ENCODE data around the gene TMOD3. TPM values are rescaled to one million over a fixed set of nuclear protein-coding genes. Genes with fewer than 3 reads are reported as not detected.
A peak's percentile ranks its signal among the peaks of the same experiment; 100 is the strongest.

Gene TMOD3
- total RNA-seq, 2 experiments from 2014 or later = 45.9 to 52.8 TPM

DNA sequence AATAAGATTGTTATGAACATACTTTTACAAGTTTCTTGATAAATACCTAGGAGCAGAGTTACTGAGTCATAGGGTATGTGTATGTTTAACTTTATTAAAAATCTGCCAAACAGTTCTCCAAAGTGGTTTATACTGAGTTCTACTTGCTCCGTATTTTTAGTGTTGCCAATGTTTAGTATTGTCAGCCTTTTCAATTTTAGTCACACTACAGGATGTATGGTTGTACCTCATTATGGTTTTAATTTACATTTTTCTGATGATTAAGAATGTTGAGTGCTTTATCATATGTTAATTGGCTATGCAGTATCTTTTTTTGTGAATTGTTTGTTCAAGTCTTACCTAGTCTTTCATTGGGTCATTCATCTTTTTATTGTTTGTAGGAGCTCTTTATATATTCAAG lies 4.3 kb downstream of the TMOD3 start:
- no peak overlapping the region for H3K4me3 Mint-ChIP-seq

DNA sequence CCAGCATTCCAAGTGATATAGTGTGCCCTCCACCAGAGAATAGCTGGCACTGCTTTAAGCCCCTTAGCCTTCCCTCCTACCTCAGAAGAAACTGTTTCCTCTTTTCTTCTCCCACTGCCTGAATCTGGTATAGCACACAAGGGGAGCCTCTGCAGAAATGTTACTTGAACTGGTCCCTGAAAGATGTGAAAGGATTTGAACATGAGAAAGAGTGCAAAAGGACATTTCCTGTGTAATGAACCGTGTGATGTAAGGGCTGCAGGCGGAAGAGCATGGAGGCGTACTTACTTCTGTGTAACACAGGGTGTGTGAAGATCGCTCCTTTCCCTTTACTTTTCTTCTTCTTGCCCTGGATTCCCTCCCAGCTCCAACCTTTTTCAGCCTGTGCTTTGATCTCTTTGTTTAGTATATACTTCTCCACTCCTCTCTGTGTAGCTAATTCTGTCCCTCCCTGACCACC lies 8.4 kb downstream of the TMOD3 start:
- DNase-seq = peak; percentile 38
- intact Hi-C loops (cut with micrococcal nuclease) = loop anchor here (1.0 kb wide), 2 partner anchors 8 kb away; no protein-coding TSS in a partner anchor

More for the DNA sequence above, 4.3 kb downstream of the TMOD3 start:
- CTCF ChIA-PET = no interaction called here
- H3K9me3 Mint-ChIP-seq = no peaks in the 10 kb centered on the region
- intact Hi-C loops (cut with micrococcal nuclease) = loop anchor here (5.0 kb wide), 3 partner anchors 74 to 174 kb away; partner anchors contain the start of gene LYSMD2
- DNase-seq = no peak
- peak overlapping the region; percentile 30 for H3K27ac Mint-ChIP-seq
- H3K36me3 Mint-ChIP-seq (ENCODE audit: low read depth) = peaks cover 1% of the 10 kb centered on the region
- peaks cover 72% of the 10 kb centered on the region for H3K4me1 Mint-ChIP-seq (ENCODE audit: low read depth)
- H3K27me3 Mint-ChIP-seq (ENCODE audit: low read depth) = no peaks in the 10 kb centered on the region

DNA sequence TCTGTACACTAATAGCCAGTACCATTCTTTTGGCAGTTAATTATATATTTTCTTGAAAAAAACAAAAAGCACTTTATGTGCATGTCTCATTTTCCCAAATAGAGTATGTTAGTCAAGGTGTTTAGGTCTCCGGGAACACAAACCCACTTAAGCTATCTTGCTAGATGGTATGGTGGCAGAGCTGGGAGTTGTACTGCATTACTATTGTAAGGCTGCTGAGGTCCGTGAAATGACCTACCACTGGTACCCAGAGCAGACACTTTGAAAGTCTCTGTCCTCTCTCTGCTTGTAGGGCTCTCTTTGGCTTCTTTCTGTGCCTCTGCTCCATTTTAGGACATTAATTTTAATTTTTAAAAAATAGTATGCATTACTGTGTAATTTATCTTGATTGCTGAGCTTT lies 8.8 kb downstream of the TMOD3 start:
- Mint-ChIP-seq H3K4me3 (peak overlapping the region; percentile 70), H3K27me3 (ENCODE audit: low read depth) (no peaks in the 10 kb centered on the region), H3K36me3 (ENCODE audit: low read depth) (peaks cover 1% of the 10 kb centered on the region), H3K27ac (no peak overlapping the region), H3K9me3 (no peaks in the 10 kb centered on the region), H3K4me1 (ENCODE audit: low read depth) (peaks cover 77% of the 10 kb centered on the region)
- intact Hi-C loops (cut with micrococcal nuclease) = loop anchor here (1.0 kb wide), 2 partner anchors 8 kb away; no protein-coding TSS in a partner anchor
- CTCF ChIA-PET = interaction anchor here (1.0 to 1.5 kb wide), 2 partner anchors 10 to 50 kb away, joined by 3 to 4 read pairs; no protein-coding TSS in a partner anchor
- DNase-seq = no peak

More for the DNA sequence above, 8.4 kb downstream of the TMOD3 start:
- Mint-ChIP-seq H3K36me3 (ENCODE audit: low read depth) (peaks cover 1% of the 10 kb centered on the region), H3K4me1 (ENCODE audit: low read depth) (peaks cover 76% of the 10 kb centered on the region), H3K4me3 (peak overlapping the region; percentile 70), H3K9me3 (no peaks in the 10 kb centered on the region), H3K27ac (no peak overlapping the region), H3K27me3 (ENCODE audit: low read depth) (no peaks in the 10 kb centered on the region)
- CTCF ChIA-PET = interaction anchor here (1.0 to 1.5 kb wide), 2 partner anchors 10 to 51 kb away, joined by 3 to 4 read pairs; no protein-coding TSS in a partner anchor

DNA sequence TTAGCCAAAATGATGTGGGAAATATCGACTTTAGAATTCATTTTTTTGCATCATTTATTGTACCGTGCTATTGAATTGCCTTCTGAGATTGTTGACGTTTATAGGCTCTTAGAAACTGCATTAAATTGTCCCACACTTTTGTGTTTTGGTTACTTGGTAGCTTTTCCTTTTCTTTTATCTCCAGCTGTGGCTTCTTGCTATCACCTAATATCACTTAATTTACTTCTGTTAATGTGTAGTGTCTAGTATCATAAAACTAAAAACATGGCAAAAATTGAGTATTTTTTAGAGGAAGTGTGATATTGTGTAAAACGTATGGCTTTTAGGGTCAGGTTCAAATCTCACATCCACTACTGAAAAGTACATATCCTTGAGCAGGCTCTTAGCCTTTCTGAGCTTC lies 11.2 kb downstream of the TMOD3 start:
- CTCF ChIA-PET = no interaction called here
- H3K9me3 Mint-ChIP-seq = no peaks in the 10 kb centered on the region
- no peak overlapping the region for H3K4me3 Mint-ChIP-seq
- no peak overlapping the region for H3K27ac Mint-ChIP-seq
- intact Hi-C loops (cut with micrococcal nuclease) = no loop called here
- H3K36me3 Mint-ChIP-seq (ENCODE audit: low read depth) = no peaks in the 10 kb centered on the region
- no peak for DNase-seq
- H3K27me3 Mint-ChIP-seq (ENCODE audit: low read depth) = no peaks in the 10 kb centered on the region
- peaks cover 74% of the 10 kb centered on the region for H3K4me1 Mint-ChIP-seq (ENCODE audit: low read depth)

DNA sequence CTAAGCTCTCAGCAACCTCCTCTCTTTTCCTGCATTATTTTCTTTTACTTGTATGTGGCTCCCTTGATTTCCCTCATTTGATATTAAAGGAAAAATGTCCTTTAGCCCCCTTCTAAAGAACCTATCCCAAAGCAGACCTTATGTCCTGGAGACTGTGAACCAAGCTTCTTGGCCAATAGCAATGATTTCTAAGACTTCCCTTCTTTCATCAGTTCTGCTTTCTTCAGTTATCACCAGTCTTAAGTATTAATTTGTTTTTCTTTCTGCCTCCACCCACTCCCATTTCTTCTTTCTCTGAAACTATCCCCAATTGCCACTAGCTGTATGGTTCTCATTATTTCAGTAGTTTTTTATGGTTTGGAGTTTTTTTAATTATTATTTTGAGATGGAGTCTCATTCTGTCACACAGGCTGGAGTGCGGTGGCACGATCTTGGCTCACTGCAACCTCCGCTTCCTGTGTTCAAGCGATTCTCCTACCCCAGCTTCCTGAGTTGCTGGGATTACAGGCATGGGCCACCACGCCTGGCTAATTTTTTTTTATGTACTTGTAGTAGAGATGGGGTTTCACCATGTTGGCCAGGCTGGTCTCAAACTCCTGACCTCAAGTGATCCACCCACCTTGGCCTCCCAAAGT lies 12.1 kb downstream of the TMOD3 start:
- H3K4me3 Mint-ChIP-seq = peak overlapping the region; percentile 8
- no peak for DNase-seq

DNA sequence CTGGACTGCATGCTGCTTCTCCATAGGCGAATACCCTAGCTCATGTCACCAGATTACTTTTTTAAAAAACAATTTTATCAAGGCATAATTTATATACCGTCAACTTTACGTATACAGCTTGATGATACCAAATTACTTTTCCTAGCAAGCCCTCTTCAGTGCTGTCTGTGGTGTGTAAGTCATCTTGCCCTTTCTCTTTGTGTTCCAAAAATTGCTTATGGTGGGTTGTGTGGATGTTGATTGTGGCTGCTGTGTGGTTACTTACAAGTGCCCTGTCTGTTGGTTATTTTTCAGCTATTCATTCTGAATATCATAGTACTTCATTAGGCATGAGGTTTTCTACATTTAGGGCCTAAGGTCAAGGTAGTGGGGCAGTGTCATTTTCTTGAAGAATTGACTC lies 12.8 kb downstream of the TMOD3 start:
- Mint-ChIP-seq H3K27ac (no peak overlapping the region), H3K27me3 (ENCODE audit: low read depth) (no peaks in the 10 kb centered on the region), H3K9me3 (no peaks in the 10 kb centered on the region), H3K4me1 (ENCODE audit: low read depth) (peaks cover 77% of the 10 kb centered on the region), H3K4me3 (no peak overlapping the region), H3K36me3 (ENCODE audit: low read depth) (no peaks in the 10 kb centered on the region)
- CTCF ChIA-PET = interaction anchor here (0.6 kb wide), 1 partner anchor 831 kb away, joined by 3 read pairs; no protein-coding TSS in a partner anchor
- no peak for DNase-seq
- intact Hi-C loops (cut with micrococcal nuclease) = no loop called here

More for the DNA sequence above, 12.1 kb downstream of the TMOD3 start:
- intact Hi-C loops (cut with micrococcal nuclease) = no loop called here
- no peaks in the 10 kb centered on the region for H3K27me3 Mint-ChIP-seq (ENCODE audit: low read depth)
- CTCF ChIA-PET = no interaction called here
- no peaks in the 10 kb centered on the region for H3K36me3 Mint-ChIP-seq (ENCODE audit: low read depth)
- H3K27ac Mint-ChIP-seq = no peak overlapping the region
- peaks cover 76% of the 10 kb centered on the region for H3K4me1 Mint-ChIP-seq (ENCODE audit: low read depth)
- no peaks in the 10 kb centered on the region for H3K9me3 Mint-ChIP-seq

DNA sequence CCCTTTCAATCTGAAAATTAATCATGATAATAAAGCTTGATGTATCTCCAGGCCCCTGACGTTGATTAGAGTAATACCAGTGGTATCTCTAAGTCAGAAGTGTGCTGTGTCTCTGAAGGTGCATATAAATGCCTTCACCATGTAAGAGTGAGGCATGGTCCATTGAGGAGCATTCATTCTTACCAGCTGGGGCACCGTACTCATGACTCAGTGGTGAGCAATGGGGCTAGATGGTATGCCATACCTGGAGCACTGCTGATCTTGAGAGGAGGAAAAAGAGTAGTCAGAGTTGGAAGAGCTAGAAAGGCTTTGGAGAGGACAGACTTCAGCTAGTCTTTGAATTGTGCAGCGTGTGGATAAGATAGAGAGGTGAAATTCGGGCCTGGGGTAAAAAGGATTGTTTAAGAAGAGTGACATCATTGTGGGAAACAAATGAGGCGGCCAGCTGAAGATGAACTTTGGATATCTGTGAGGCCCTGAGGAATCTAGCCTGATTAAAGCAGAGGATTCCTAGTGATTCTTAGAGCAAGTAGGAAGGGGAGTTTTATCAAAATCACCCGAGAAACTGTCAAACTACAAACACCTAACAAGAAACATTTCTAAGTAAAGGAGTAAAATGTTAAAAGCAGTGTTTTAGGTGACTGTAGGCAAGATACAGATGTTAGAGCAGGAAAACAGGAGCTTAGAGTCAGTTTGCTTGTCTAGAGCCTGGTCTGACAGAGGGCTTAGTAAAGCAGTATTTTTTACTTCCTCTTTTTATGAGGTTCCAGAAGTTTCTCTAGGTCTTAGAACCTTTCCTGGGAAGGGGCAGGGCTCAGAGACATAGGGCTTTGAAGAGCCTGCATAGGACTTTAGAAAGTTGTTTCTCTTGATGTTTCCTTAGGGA lies 13.6 kb downstream of the TMOD3 start:
- Mint-ChIP-seq H3K4me1 (ENCODE audit: low read depth) (peaks cover 69% of the 10 kb centered on the region), H3K36me3 (ENCODE audit: low read depth) (no peaks in the 10 kb centered on the region), H3K27me3 (ENCODE audit: low read depth) (no peaks in the 10 kb centered on the region), H3K9me3 (no peaks in the 10 kb centered on the region), H3K27ac (no peak overlapping the region), H3K4me3 (no peak overlapping the region)
- intact Hi-C loops (cut with micrococcal nuclease) = loop anchor here (1.0 kb wide), 1 partner anchor 13 kb away; no protein-coding TSS in a partner anchor
- peak; percentile 54 for DNase-seq
- CTCF ChIA-PET = interaction anchor here (0.6 kb wide), 1 partner anchor 830 kb away, joined by 3 read pairs; no protein-coding TSS in a partner anchor

DNA sequence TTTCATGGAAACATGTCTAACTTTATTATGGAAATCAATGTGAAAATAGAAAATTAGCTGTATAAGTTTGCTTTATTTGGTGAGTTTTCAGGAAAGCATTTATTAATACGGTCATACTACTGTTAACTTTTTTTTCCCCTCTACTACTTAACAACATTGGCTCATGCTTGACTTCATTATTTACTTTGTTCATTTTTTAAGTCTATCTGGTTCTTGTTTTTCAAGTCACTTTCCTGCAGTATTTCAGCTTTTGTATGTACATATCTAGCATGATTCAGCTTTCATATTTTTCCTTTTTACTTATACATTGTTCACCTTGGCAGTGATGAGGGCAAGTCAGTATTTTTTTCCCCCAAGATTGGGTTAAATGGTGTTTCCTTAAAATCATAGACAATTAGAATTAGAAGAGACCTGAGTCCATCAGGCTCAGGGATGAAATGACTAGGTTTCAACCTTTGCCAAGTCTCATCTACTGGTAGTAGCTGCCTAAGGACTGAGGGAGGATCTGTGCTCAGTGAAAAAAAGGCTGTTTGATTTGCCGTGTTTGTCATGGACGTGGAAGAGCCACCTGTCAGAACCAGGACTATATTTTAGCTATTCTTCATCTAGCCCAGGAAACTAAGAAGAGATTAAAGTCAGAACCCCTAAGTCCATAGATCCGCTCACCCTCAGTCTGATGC lies 15.4 kb downstream of the TMOD3 start:
- peaks cover 1% of the 10 kb centered on the region for H3K36me3 Mint-ChIP-seq (ENCODE audit: low read depth)
- H3K4me1 Mint-ChIP-seq (ENCODE audit: low read depth) = peaks cover 71% of the 10 kb centered on the region
- H3K27me3 Mint-ChIP-seq (ENCODE audit: low read depth) = no peaks in the 10 kb centered on the region
- DNase-seq = no peak
- no peak overlapping the region for H3K27ac Mint-ChIP-seq
- CTCF ChIA-PET = interaction anchor here (0.7 to 1.3 kb wide), 4 partner anchors 19 to 326 kb away, joined by 3 read pairs; no protein-coding TSS in a partner anchor
- H3K9me3 Mint-ChIP-seq = no peaks in the 10 kb centered on the region
- H3K4me3 Mint-ChIP-seq = no peak overlapping the region
- intact Hi-C loops (cut with micrococcal nuclease) = no loop called here

DNA sequence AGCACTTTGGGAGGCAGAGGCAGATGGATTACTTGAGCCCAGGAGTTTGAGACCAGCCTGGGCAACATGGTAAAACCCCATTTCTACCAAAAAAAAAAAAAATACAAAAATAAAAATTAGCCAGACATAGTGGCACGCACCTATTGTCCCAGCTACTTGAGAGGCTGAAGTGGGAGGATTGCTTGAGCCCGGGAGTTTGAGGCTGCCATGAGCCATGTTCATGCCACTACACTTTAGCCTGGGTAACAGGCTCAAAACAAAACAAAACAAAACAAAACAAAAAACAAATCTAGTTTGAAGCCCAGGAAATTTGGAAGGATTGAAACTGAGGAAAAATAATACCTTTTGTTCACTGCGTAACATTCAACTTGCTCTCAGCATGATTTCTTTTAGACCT lies 16.6 kb downstream of the TMOD3 start:
- H3K4me3 Mint-ChIP-seq = no peak overlapping the region
- H3K36me3 Mint-ChIP-seq (ENCODE audit: low read depth) = peaks cover 4% of the 10 kb centered on the region
- H3K4me1 Mint-ChIP-seq (ENCODE audit: low read depth) = peaks cover 73% of the 10 kb centered on the region
- DNase-seq = no peak
- intact Hi-C loops (cut with micrococcal nuclease) = loop anchor here (1.0 kb wide), 2 partner anchors 8 to 16 kb away; no protein-coding TSS in a partner anchor
- CTCF ChIA-PET = interaction anchor here (1.3 kb wide), 1 partner anchor 21 kb away, joined by 3 read pairs; no protein-coding TSS in a partner anchor
- H3K9me3 Mint-ChIP-seq = no peaks in the 10 kb centered on the region
- peak overlapping the region; percentile 33 for H3K27ac Mint-ChIP-seq
- no peaks in the 10 kb centered on the region for H3K27me3 Mint-ChIP-seq (ENCODE audit: low read depth)

DNA sequence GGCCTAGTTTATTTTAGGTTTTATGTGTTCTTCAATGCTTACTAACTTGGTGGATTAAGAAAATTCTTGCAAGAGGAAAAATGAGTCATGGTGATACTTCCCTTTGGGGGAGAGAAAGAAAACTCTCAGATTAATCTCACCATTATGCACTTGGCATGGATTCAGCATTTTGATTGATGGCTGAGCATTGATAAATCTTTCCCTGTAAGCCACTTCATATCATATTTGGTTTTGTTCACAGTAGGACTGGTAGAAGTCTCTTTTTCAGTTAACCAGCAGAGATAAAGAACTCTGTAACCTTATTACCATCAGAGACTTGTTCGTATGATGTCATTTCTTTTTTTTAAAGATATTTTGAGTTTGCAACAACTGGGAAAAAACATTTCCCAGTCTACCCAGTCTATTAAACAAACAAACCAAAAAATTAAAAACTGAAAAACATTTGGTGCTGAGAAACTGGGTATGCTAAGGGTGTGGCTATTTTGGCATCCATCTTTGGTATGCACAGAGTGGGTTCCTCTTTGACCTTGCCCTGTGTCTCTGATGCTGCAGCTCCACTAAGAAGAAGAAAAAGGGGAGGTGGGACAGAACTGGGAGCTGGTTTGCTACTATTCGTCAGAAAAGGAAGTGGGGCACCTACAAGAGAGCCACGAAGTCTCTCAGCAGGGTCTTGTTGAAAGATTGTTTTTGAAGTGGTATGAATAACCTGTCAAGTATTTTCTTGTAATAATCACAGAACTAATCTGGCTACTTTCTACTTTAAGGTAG lies 17.2 kb downstream of the TMOD3 start:
- no peaks in the 10 kb centered on the region for H3K9me3 Mint-ChIP-seq
- intact Hi-C loops (cut with micrococcal nuclease) = loop anchor here (1.0 kb wide), 2 partner anchors 8 to 16 kb away; no protein-coding TSS in a partner anchor
- peak overlapping the region; percentile 30 for H3K27ac Mint-ChIP-seq
- peaks cover 69% of the 10 kb centered on the region for H3K4me1 Mint-ChIP-seq (ENCODE audit: low read depth)
- DNase-seq = no peak
- H3K4me3 Mint-ChIP-seq = no peak overlapping the region
- H3K36me3 Mint-ChIP-seq (ENCODE audit: low read depth) = peaks cover 4% of the 10 kb centered on the region
- CTCF ChIA-PET = no interaction called here
- no peaks in the 10 kb centered on the region for H3K27me3 Mint-ChIP-seq (ENCODE audit: low read depth)

DNA sequence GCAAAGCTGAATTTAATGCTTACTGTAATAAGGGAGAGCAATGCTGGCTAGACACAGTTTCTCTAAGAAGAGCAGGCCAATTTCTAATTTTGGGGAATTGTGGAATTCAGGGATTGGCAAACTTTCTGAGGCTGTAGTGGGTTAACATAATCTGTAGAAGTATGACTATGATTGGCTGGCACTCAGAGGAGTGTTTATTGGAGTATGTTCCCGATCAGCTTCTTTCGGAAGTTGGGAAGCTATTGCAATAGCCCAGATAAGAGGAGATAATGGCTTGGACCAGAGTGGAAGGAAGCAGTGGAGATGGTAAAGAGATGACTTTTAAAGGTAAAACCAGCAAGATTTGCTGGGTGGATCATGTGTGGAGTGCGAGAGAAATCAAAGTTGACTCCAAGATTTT lies 19.4 kb downstream of the TMOD3 start:
- CTCF ChIA-PET = no interaction called here
- Mint-ChIP-seq H3K36me3 (ENCODE audit: low read depth) (peaks cover 4% of the 10 kb centered on the region), H3K4me3 (no peak overlapping the region), H3K27me3 (ENCODE audit: low read depth) (no peaks in the 10 kb centered on the region), H3K4me1 (ENCODE audit: low read depth) (peaks cover 64% of the 10 kb centered on the region), H3K9me3 (no peaks in the 10 kb centered on the region), H3K27ac (no peak overlapping the region)
- no peak for DNase-seq
- intact Hi-C loops (cut with micrococcal nuclease) = no loop called here
